ENCODE results near the gene ZC3H18. TPM values are rescaled to one million over a fixed set of nuclear protein-coding genes. Genes with fewer than 3 reads are reported as not detected.

ZC3H18 gene
- polyA plus RNA-seq, 4 donors: 32.6 to 42.2 (median 34.8) TPM

GRCh38 chr16:88650749-88651275 lies 80.6 kb downstream of the ZC3H18 start, which contains the start of gene CYBA:
Gene CYBA (minus strand): TSS chr16:88651053. CDS start chr16:88651013, 40 bp downstream.
- no peak for DNase-seq (ENCODE audit: low read depth in 4 of 4, low spot score in 3 of 4)

DNA sequence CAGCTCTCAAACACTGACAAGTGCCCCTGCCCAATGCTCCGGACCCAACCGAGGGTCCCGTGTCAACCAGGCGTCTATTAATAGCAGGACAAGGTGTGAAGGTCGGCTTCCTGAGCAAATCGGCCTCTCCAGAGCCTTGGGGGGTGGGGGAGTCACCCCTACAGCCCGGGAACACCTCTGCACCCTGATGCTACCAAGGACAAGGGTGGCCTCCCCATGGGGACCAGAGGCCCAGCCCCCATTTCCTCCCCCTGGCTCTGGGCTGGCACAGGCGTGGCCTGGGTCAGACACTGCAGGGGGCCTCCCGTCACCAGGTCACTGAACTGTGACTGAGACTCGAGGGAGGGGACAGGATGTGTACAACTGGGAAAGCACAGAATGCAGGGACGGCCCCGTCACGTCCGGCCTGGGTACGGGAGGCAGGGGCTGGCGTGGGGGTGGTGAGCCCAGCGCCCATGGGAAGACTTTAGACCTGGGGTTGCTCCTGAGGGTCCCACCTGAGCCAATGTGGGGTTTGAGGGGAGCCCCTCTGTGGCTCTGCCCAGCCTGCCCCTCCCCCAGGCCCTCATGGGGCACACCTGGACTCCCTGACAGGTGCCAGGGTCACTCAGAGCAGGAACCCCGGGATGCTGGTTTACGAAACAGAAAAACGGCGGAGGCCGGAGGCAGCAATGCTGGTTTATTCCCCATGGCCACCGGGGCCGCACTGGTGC lies 81.2 kb downstream of the ZC3H18 start:
- DNase-seq (ENCODE audit: low read depth in 4 of 4, low spot score in 3 of 4): peak in 3 of 4 donors; percentile 72 to 74 (median 74)

- no peak for DNase-seq (ENCODE audit: low read depth in 4 of 4, low spot score in 3 of 4)
These were observed 82.0 kb downstream of the ZC3H18 start for GRCh38 chr16:88651989-88652761.

DNA sequence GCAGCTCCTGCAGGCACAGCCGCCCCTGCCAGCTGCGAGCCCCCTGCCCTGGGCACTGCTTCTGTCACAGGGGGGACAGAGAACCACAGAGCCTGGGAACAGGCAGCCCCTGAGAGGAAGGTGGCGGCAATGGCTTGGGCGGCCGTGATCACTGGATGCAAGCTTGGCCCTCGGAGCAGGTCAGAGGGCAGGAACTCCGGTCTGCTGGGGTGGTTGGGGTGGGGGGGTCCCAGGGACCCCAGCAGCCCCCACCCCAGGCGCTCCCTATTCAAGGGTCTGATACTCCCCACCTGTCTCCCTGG lies 82.5 kb downstream of the ZC3H18 start:
- DNase-seq (ENCODE audit: low read depth in 4 of 4, low spot score in 3 of 4): no peak

DNA sequence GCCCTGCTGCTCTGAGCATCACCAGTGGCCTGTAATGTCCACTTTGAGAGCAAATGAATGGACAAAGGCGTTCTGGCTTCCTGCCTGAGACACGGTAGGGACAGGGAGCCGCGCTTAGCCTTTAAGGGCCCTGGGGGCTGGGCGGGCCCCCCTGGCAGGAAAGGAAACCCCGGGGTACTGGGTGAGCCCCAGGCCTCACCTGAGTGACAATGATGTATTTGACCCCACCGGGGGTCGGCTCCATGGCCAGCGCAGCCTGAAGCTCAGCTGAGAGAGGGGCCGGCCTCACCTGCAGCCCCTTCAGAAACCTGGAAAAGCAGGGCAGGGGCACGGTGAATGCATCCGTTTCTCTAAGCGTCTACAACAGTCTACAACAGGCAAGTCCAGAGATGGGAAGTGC lies 82.9 kb downstream of the ZC3H18 start:
- DNase-seq (ENCODE audit: low read depth in 4 of 4, low spot score in 3 of 4): no peak

- DNase-seq (ENCODE audit: low read depth in 4 of 4, low spot score in 3 of 4): no peak
These were observed 83.6 kb downstream of the ZC3H18 start for GRCh38 chr16:88653596-88654362.

DNA sequence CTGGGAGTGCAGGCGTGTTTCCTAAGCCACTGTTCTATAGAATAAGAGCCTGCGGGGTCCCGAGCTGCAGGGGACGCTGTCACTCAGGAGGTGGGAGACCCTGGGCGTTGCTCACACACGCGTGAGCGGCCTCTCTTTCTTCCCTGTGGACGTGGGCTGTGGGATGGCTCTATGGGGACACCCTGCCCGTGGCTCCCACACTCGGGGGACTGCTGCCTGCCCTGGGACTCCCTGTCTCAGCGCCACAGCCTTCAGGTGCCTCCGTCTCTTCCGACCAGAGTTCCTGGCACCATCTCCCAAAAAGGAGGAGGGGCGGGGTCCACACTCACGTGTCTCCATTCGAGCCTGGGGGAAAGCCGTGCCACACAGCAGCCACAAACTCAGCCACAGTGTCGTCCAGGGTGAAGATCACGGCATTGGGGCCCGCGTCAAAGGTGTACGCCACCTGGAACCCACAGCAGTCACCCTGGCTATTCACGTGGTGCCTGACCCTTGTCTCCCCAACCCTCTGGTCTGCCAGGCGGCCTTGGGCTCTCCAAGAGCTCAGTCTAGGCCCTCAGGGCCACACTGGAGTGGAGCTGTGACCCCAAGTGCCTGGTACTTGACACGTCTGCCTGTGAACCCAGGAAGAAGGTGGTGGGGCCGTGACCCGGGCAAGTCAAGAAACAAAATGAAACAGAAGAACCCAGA lies 84.3 kb downstream of the ZC3H18 start:
- no peak for DNase-seq (ENCODE audit: low read depth in 4 of 4, low spot score in 3 of 4)

- DNase-seq (ENCODE audit: low read depth in 4 of 4, low spot score in 3 of 4): no peak
These were observed 85.0 kb downstream of the ZC3H18 start for GRCh38 chr16:88655053-88655732.

GRCh38 chr16:88655733-88656281 lies 85.6 kb downstream of the ZC3H18 start:
- DNase-seq (ENCODE audit: low read depth in 4 of 4, low spot score in 3 of 4): no peak

- no peak for DNase-seq (ENCODE audit: low read depth in 4 of 4, low spot score in 3 of 4)
These were observed 86.2 kb downstream of the ZC3H18 start for GRCh38 chr16:88656291-88656980.

GRCh38 chr16:88657371-88657770 lies 87.2 kb downstream of the ZC3H18 start:
- no peak for DNase-seq (ENCODE audit: low read depth in 4 of 4, low spot score in 3 of 4)

- DNase-seq (ENCODE audit: low read depth in 4 of 4, low spot score in 3 of 4): no peak
These were observed 88.5 kb downstream of the ZC3H18 start for GRCh38 chr16:88658714-88659113.

DNA sequence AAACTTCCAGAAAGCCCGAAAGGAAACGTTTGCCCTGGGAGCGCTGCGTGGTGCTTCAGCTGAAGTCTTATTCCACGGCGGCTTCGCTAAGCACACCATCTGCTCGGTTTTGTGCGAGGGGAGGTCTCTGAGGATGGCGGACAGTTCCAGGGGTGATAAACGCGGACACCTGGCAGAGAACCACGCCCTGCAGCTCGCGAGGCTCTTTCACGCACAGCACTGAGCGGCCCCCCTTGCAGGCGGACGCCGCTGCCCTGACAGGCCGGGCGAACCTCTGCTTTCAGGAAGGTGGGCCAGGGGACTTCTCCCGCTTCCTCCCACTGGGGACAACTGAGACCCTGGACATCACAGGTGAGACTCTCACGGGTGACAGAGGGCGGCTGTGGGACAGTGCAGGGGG lies 89.0 kb downstream of the ZC3H18 start:
- no peak for DNase-seq (ENCODE audit: low read depth in 4 of 4, low spot score in 3 of 4)

- no peak for DNase-seq (ENCODE audit: low read depth in 4 of 4, low spot score in 3 of 4)
These were observed 91.3 kb downstream of the ZC3H18 start for GRCh38 chr16:88661468-88661867.

- no peak for DNase-seq (ENCODE audit: low read depth in 4 of 4, low spot score in 3 of 4)
These were observed 92.1 kb downstream of the ZC3H18 start for GRCh38 chr16:88662222-88662842.

DNA sequence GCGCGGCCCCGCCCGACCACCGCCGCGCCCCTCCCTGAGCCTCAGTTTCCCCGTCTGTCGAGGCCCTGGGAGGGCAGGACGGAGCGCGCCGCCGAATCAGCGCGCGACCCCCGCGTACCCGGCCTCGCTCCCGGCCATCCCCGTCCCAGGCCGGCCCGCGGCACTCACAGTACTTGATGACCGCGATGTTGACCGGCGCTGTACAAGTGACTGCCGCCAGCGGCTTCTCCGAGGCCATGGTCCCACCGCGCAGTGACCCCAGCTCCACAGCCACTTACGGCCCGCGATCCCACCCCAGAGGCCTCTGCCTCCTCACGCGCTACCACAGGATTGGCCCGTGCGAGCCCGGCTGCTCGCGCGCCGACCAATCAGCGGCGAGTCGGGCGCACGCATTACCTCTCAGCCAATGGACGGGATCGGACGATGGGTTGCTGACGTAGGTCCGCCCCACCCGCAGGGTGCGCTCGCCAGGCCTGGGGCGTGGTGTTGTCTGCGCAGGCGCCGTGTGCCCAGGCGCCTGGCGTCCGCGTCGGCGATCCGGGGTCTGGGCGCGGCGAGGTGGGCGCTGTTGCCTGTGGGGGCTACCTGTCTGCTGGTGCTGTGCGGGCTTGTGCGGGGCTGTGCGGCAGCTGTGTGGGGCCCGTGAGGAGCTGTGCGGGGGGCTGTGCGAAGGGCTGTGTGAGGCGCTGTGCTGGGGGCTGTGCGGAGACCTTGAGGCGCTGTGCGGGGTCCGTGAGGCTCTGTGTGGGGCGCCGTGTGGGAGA lies 92.8 kb downstream of the ZC3H18 start, which contains the start of gene MVD:
MVD (minus strand) TSS at position 249 of the 764 bp plus-strand sequence; CDS start at position 238, 11 bp downstream.
- peak; percentile 92 to 97 (median 94) for DNase-seq (ENCODE audit: low read depth in 4 of 4, low spot score in 3 of 4)

GRCh38 chr16:88665148-88665547 lies 94.9 kb downstream of the ZC3H18 start:
- no peak for DNase-seq (ENCODE audit: low read depth in 4 of 4, low spot score in 3 of 4)

DNA sequence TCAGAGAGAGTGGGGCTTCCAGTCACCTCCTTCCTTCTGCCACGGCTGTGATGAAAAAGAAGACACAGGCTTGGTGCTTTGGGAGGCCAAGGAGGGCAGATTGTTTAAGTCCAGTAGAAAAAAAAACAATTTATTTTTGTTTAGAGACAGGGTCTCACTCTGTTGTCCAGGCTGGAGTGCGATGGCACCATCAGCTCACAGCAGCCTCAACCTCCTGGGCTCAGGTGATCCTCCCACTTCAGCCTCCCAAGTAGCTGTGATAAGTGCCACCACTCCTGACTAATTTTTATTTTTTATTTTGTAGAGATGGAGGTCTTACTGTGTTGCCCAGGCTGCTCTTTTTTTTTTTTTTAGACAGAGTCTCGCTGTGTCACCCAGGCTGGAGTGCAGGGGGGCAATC lies 95.4 kb downstream of the ZC3H18 start:
- DNase-seq (ENCODE audit: low read depth in 4 of 4, low spot score in 3 of 4): no peak

All from right renal pelvis (tissue), 4 donors.